ENCODE data around the gene MAB21L2.

DNA sequence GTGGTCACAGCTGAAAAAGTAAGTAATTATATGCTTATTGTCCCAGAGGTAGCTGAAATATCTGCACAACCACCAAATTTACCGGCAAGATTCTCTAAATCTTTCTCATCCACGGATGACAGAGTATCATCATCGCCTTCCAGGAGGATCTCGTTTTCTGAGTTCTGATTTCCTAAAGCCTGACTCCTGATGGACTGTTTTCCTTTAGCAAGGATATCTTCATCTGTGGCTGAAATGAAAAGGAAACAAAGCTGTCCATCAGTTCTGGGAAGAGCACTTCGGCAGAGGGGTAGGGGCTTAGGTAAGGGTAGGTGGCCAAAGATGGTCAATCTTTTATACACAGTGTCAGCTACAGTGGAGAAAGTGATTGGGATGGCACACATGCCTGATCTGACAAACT lies 8.7 kb downstream of the MAB21L2 start:
- TF ChIP-seq, protein P1, sequence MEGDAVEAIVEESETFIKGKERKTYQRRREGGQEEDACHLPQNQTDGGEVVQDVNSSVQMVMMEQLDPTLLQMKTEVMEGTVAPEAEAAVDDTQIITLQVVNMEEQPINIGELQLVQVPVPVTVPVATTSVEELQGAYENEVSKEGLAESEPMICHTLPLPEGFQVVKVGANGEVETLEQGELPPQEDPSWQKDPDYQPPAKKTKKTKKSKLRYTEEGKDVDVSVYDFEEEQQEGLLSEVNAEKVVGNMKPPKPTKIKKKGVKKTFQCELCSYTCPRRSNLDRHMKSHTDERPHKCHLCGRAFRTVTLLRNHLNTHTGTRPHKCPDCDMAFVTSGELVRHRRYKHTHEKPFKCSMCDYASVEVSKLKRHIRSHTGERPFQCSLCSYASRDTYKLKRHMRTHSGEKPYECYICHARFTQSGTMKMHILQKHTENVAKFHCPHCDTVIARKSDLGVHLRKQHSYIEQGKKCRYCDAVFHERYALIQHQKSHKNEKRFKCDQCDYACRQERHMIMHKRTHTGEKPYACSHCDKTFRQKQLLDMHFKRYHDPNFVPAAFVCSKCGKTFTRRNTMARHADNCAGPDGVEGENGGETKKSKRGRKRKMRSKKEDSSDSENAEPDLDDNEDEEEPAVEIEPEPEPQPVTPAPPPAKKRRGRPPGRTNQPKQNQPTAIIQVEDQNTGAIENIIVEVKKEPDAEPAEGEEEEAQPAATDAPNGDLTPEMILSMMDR (IDR thresholded peaks at IDR 0.05; ENCODE audit: poor library complexity): no peak
- no peak for TF ChIP-seq EZH2phosphoT487 (IDR thresholded peaks at IDR 0.05; ENCODE audit: low read depth, severe bottlenecking, unreplicated experiment)
